HS-5 (cell line): ENCODE results near the gene FOXA2.

Experiments
- DNase-seq: peaks from one replicate; pipeline ENCODE4 v3.0.0-alpha.2; 2012; ENCODE audit warnings: low read depth

FOXA2 gene

GRCh38 chr20:22583773-22584521 lies 425 bp downstream of the FOXA2 start:
- peak; percentile 2 for DNase-seq

- DNase-seq = peak; percentile 2
These were observed 1.2 kb downstream of the FOXA2 start for GRCh38 chr20:22582964-22583772.

GRCh38 chr20:22582386-22582963 lies 1.9 kb downstream of the FOXA2 start:
- no peak for DNase-seq

- DNase-seq = no peak
These were observed 2.7 kb downstream of the FOXA2 start for GRCh38 chr20:22581437-22582385.

- DNase-seq = no peak
These were observed 4.4 kb downstream of the FOXA2 start for GRCh38 chr20:22579711-22580697.

GRCh38 chr20:22579119-22579427 lies 5.3 kb downstream of the FOXA2 start:
- no peak for DNase-seq

DNA sequence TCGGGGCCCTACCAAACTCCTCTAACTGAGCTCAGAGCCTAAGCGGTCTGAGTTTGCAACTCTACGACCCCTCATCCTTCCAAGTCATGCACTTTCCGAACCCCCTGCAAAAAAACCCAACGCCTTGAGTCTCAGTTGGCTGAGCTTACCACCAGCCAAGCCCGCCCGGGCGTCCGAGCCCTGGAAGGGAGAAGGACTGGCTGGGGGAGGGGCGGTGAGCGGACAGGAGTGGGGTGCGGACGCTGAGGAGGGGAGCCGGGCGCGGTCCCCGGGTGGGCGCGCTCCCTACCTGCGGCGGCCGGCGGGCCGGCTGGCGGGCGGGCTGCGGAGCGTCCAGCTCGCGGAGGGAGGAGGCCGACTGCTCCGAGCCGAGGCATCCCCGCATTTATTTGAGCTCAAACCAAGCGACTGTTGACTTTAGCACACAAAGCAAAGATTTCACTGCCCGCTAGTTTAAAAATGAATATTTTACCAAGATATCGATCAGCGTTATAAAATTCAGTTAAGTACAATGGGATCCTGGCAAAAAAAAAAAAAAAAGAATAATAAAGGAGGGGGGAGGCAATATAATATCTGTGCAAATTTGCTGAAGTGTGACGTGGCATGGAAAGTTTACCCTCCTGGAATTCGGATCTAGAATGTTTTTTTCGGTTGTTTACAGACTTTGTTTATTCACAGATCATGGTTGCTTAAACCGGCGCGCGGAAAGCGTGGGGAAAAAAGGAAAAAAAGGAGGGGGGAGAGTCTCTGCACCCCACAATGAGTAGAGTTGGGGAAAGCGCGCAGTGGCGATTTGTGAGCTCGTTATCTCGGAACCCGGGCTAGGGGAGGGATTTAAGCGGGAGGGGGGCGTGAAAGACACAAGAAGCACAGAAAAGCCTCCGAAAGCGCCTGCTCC lies 5.9 kb downstream of the FOXA2 start:
- DNase-seq = no peak

- DNase-seq = no peak
These were observed 6.7 kb downstream of the FOXA2 start for GRCh38 chr20:22577515-22578220.

DNA sequence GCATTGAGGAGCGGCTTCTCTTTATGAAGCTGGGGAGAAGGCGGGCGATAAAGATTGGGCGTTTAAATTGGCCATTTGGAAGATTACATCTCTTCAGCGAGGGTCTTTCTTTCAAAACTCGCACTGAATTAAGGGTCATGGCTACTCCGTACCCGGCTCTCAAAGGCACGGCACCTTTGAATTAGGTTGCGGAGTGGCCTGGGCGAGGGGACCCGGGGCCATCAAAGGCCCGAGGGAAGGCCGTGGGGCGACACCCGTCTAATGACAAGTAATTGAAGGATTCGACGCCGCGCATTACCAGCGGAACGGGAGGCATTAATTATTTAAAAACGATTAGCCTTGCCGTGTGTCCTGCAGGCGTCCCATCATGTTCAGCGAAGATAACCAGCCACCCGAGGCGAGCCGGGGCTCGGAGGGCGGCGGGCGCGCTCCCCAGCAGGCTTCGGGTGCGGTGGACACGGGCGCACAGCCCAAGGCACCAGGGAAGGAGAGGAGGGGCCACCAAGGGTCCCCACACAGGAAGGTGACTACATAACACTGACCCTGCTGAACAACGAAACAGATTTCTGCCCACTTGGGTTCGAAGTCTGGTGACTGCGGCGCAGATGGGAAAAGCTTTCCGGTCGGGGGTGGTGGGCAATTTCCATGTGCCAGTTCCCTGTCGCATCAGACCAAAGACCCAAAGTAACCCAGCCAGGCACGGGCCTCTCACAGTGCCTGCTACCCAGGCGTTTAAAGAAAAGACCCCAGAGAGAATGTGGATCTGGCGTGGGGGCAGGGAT lies 7.4 kb downstream of the FOXA2 start:
- DNase-seq = no peak

DNA sequence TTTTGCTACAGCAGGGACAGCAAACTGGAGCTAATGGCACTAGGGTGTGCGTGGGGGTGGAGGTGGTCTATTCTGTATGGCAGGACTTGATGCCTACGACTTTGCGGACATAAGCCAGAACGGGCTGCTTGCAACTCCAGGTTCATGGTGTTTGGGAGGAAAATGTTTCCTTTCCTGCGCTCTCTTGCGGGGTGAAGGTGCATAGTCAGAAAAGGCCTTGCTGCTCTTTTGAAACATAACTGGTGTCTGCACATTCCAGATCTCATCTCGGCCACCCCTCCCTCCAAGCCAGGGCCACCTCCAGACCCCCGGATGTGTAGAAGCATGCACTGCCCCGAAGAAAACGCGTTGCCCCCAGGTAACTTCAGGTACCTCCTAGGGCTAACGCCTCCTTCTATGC lies 8.1 kb downstream of the FOXA2 start:
- no peak for DNase-seq

GRCh38 chr20:22575737-22576136 lies 8.6 kb downstream of the FOXA2 start:
- DNase-seq = no peak

DNA sequence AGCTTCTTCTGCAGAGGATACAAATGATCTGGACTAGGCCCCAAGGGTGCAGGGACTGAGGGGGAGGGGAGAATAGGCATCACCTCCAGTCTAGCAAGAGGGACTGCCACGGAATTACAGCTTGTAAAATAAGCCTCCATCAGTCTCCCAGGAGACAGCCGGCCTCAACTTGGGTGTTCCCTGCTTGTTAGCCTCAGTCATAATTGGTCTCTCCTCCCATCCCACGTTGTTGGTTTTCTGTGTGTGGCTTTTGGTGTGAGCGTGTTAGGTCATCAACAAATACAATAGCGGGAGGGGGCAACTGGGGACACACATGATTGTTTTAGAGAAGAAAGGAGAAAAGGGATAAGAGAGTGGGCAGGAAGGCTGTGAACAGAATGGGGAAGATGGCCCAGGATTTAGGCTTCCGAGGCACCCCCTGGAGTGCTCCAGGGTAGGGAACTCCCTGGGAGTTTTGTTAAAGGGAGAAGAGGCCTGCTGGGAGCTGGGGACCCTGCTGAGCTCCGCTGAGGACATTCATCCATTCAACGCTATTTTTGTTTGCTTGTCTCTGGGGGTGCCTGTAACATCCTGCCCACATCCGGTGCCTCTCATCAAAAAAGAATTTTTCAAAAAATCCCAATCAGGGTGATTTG lies 9.2 kb downstream of the FOXA2 start:
- DNase-seq = peak; percentile 24

DNA sequence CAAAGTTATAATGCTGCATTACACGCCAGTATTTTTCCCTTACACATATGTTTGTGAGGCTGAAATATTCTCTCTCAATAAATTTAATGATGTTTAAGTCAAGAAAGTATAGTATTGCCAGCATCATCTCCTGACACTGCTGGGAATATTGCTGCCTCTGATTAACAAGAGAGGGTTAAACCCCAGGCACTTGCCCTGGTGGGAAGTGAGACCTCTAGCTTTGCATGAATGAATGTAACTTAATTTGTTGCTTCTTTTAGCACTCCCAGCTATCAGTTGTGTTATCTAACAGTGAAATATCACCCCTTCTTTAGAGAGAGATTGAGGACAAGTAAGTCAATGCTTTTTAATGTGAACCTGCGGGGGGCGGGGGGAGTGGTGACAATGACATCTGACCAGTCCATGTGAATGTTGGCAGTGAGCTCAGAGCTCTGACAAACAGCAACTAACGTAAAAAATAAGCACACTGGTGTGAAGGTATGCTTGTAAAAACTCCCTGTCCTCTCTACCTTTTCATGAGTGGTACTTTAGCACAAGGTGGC lies 9.8 kb downstream of the FOXA2 start:
- DNase-seq = no peak

DNA sequence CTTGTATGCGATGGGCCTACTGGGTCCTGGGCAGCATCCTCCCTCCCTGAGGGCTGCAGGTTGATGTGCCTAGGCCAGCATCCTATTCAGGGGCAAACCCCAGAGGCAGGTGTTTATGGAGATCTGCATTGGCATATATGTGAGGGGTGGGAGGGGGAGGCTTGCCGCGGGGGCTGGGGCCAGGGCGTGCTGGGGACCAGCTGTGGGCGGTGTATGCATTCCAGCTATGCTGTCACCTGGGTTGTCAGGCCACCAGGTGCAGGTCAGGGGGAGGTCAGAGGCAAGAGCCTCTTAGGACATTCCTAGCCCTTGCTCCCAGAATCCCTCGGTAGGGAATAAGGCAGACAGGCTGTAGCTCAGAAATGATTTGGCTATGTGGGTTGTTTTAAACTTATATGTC lies 11.9 kb downstream of the FOXA2 start:
- no peak for DNase-seq

- no peak for DNase-seq
These were observed 12.3 kb downstream of the FOXA2 start for GRCh38 chr20:22572023-22572422.

- no peak for DNase-seq
These were observed 15.0 kb downstream of the FOXA2 start for GRCh38 chr20:22569353-22569752.

DNA sequence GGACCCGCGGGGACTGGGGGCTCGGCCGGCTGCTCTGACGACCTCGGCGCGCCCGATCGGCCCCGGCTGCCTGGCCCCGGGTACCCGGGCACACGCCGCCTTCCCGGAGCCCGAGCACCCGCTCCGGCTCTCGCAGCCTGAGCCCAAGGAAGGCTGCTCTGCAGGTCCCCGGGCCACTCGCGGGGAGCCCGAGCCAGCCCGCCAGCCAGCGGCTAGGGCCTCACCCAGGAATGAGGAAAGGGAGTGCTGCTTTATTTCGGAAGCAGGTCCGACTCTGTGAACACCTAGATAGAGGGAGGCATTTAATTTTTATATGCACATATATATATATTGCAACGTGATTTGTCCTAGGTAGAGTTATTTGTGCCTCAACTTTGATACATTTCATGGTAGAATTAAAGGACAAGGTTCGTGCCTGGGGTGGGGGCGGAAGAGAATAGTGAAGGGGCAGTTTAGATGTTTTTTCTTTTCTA lies 15.5 kb downstream of the FOXA2 start:
- no peak for DNase-seq
